ENCODE measurements around the gene SH2D3A. TPM values are rescaled to one million over a fixed set of nuclear protein-coding genes. Genes with fewer than 3 reads are reported as not detected.

SH2D3A gene
- total and polyA plus RNA-seq, 12 donors, result 0.11 to 1.7 (median 0.41) TPM; not detected in 2

DNA sequence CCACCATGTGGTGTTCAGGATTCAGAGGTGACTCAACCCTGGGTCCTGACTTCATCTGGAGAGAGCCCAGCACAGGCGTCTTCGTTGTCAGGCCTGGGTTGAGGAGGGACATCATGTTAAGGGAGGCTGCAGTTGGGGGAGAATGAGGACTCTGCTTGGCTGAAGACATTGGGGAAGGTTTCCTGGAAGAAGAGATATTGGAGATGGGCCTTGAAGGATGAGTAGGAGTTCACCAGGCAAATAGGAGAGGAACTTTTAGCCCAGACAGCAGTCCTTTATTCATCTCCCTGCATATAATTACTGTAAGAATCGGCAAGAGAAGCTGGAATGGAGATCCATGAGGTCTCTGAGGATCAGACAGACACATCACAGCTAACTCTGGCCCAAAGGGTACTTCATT is 44.1 kb upstream of the SH2D3A start:
- no peak overlapping the region for H3K27ac ChIP-seq
- intact Hi-C loops (cut with DNase I), result no loop called here
- WGBS, 4 donors, result 67 to 87% (median 75%) methylated on average over 3 of the region's 3 CpGs

DNA sequence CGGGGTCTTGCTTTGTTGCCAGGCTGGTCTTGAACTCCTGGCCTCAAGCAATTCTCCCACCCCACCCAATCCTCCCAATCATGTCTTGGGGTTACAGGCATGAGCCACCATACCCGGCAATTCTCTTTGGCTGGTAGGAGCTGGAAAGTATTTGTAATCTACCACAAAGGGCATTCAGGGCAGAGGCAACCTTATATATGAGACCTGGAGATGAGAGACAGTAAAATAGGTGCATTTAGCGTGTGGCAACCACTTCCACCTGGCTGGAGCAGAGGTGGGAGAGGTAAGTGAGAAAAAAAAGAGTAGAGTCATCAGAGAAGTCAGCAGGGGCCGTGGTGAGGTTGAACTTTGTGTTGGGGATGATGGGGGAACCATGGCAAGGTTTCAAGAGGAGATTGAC is 42.0 kb upstream of the SH2D3A start:
- Histone ChIP-seq H3K27me3 (no peaks in the 10 kb centered on the region), H3K4me3 (no peak overlapping the region), H3K9me3 (replicated peaks in 1 of 3) (no peaks in the 10 kb centered on the region), H3K36me3 (replicated peaks in 1 of 2) (no peaks in the 10 kb centered on the region), H3K27ac (no peak overlapping the region), H3K4me1 (replicated peaks in 1 of 2) (no peaks in the 10 kb centered on the region)
- TF ChIP-seq POLR2A (IDR thresholded peaks at IDR 0.05), result no peak
- WGBS, 4 donors, result 64 to 79% (median 70%) methylated on average over 4 of the region's 4 CpGs
- intact Hi-C loops (cut with DNase I), result no loop called here
- DNase-seq, result no peak

More for the DNA sequence above, 44.1 kb upstream of the SH2D3A start:
- H3K27me3 ChIP-seq, result no peaks in the 10 kb centered on the region
- H3K9me3 ChIP-seq (replicated peaks in 1 of 3), result no peaks in the 10 kb centered on the region
- H3K4me3 ChIP-seq, result no peak overlapping the region
- no peaks in the 10 kb centered on the region for H3K36me3 ChIP-seq (replicated peaks in 1 of 2)
- H3K4me1 ChIP-seq (replicated peaks in 1 of 2), result no peaks in the 10 kb centered on the region
- DNase-seq, result no peak
- TF ChIP-seq POLR2A (IDR thresholded peaks at IDR 0.05) (no peak), CTCF (IDR thresholded peaks at IDR 0.05) (no peak)

DNA sequence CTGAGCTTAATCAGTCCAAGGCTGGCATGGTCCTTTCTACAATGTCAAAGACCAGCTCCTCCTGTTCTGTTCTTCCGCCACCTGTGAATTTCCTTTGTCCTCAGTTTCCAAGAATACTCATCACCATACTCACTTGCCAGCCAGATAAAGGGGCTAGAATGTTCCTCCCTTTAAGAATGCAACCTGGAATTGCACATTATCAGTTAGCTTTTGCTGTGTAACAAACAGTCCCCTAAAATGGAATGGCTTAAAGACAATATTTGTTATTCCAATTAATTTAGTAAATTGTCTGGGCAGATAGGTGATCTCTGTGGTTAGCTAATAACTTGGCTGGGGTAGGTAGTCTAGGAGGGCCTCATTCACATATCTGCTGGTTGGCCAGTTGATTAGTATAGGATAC is 41.3 kb upstream of the SH2D3A start:
- TF ChIP-seq POLR2A (IDR thresholded peaks at IDR 0.05) (no peak), CTCF (IDR thresholded peaks at IDR 0.05) (no peak)
- Histone ChIP-seq H3K27ac (no peak overlapping the region), H3K27me3 (no peaks in the 10 kb centered on the region), H3K36me3 (replicated peaks in 1 of 2) (no peaks in the 10 kb centered on the region), H3K9me3 (replicated peaks in 1 of 3) (no peaks in the 10 kb centered on the region), H3K4me1 (replicated peaks in 1 of 2) (no peaks in the 10 kb centered on the region), H3K4me3 (no peak overlapping the region)
- 83 to 100% (median 94%) methylated on average over 1 of the region's 1 CpG for WGBS, 4 donors
- DNase-seq, result no peak
- intact Hi-C loops (cut with DNase I), result no loop called here

- no peak for TF ChIP-seq CTCF (IDR thresholded peaks at IDR 0.05)
- TF ChIP-seq POLR2A (IDR thresholded peaks at IDR 0.05), result no peak
- no peak for DNase-seq
- Histone ChIP-seq H3K9me3 (replicated peaks in 1 of 3) (no peaks in the 10 kb centered on the region), H3K27me3 (no peaks in the 10 kb centered on the region), H3K4me1 (replicated peaks in 1 of 2) (no peaks in the 10 kb centered on the region), H3K4me3 (no peak overlapping the region), H3K36me3 (replicated peaks in 1 of 2) (no peaks in the 10 kb centered on the region), H3K27ac (no peak overlapping the region)
- 81 to 90% (median 88%) methylated on average over 5 of the region's 5 CpGs for WGBS, 4 donors
- intact Hi-C loops (cut with DNase I), result no loop called here
These were observed 40.1 kb upstream of the SH2D3A start for GRCh38 chr19:6807291-6807690.

- no peaks in the 10 kb centered on the region for H3K27me3 ChIP-seq
- 75 to 89% (median 83%) methylated on average over 4 of the region's 4 CpGs for WGBS, 4 donors
- no peak for DNase-seq
These were observed 39.3 kb upstream of the SH2D3A start for GRCh38 chr19:6806488-6806887.

More at GRCh38 chr19:6806488-6806887, 39.3 kb upstream of the SH2D3A start:
- intact Hi-C loops (cut with DNase I), result no loop called here
- H3K36me3 ChIP-seq (replicated peaks in 1 of 2), result no peaks in the 10 kb centered on the region
- no peak overlapping the region for H3K4me3 ChIP-seq
- no peak overlapping the region for H3K27ac ChIP-seq
- TF ChIP-seq POLR2A (IDR thresholded peaks at IDR 0.05) (no peak), CTCF (IDR thresholded peaks at IDR 0.05) (no peak)
- no peaks in the 10 kb centered on the region for H3K9me3 ChIP-seq (replicated peaks in 1 of 3)
- peaks cover 0 to 2% of the 10 kb centered on the region in 2 donors for H3K4me1 ChIP-seq (replicated peaks in 1 of 2)

Measured in adrenal gland (tissue), 12 donors.